Body of pancreas (tissue), 4 donors: Measurements from ENCODE around the gene CIAPIN1.

Experiments used
- POLR2A ChIP-seq, 3 donors: fragments of 450-650 bp; IDR thresholded peaks; one replicate each; pipeline ENCODE4 v1.6.1; 2016; ENCODE audit warnings: antibody characterized with exemption in 3 of 3, mild to moderate bottlenecking in 2 of 3
- TF ChIP-seq, protein P1 (sequence below), 7 experiments: fragments of 450-650 bp in 4 of 7; fragments of 200-600 bp in 3 of 7; sonication (generic) in 3 of 7; IDR thresholded peaks; one replicate each; pipeline ENCODE4 v1.5.1; 2016 to 2019; ENCODE audit warnings: antibody characterized with exemption in 7 of 7

DNA sequence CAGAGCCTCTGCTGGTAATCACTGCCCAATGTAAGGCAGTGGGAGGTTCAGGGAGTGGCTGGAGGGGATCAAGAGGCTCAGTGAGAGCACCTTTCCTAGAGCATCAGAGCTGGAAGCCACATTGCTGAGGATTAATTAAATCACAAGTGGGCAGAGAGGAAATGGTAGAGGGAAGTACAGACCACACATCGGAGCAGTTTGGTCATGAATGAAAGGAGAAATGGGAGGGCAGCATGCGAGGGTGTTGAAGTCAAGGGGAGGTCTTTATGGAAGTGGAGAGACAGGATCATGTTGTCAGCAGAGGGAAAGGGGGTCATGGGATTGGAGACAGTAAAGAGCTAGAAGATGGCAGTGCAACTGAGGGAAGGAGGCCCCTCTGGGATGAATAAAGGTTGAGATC lies 40.3 kb downstream of the CIAPIN1 start:
- TF ChIP-seq, protein P1, sequence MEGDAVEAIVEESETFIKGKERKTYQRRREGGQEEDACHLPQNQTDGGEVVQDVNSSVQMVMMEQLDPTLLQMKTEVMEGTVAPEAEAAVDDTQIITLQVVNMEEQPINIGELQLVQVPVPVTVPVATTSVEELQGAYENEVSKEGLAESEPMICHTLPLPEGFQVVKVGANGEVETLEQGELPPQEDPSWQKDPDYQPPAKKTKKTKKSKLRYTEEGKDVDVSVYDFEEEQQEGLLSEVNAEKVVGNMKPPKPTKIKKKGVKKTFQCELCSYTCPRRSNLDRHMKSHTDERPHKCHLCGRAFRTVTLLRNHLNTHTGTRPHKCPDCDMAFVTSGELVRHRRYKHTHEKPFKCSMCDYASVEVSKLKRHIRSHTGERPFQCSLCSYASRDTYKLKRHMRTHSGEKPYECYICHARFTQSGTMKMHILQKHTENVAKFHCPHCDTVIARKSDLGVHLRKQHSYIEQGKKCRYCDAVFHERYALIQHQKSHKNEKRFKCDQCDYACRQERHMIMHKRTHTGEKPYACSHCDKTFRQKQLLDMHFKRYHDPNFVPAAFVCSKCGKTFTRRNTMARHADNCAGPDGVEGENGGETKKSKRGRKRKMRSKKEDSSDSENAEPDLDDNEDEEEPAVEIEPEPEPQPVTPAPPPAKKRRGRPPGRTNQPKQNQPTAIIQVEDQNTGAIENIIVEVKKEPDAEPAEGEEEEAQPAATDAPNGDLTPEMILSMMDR (IDR thresholded peaks at IDR 0.05): no peak
- TF ChIP-seq POLR2A (IDR thresholded peaks at IDR 0.05): no peak
